HG03469 (cell line): ENCODE results near the gene ABHD3.
"Not testable (repeated sequence)": the region's sequence is repeated elsewhere in the genome, so short reads cannot be mapped to it uniquely, and the experiment has no call there.

Experiments
- ATAC-seq: cut with Tn5 transposase; IDR thresholded peaks from one replicate; pipeline ENCODE4 v1.9.1; 2021; ENCODE audit warnings: mild to moderate bottlenecking, moderate library complexity, moderate number of reproducible peaks; ENCODE audit not compliant: unreplicated experiment

Gene ABHD3

DNA sequence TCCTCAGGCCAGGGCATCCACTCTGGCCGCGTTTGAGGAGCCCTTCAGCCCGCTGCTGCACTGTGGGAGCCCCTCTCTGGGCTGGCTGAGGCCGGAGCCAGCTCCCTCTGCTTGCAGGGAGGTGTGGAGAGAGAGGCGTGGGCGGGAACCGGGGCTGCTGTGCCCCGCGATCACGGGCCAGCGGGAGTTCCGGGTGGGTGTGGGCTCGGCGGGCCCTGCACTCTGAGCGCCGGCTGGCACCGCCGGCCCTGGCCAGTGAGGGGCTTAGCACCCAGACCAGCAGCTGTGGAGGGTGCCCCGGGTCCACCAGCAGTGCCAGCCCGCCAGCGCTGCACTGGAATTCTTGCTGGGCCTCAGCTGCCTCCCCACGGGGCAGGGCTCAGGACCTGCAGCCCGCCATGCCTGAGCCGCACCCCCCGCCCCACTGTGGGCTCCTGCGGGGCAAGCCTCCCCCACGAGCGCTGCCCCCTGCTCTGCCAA is 1.9 kb upstream of the ABHD3 start:
- no peak for ATAC-seq

DNA sequence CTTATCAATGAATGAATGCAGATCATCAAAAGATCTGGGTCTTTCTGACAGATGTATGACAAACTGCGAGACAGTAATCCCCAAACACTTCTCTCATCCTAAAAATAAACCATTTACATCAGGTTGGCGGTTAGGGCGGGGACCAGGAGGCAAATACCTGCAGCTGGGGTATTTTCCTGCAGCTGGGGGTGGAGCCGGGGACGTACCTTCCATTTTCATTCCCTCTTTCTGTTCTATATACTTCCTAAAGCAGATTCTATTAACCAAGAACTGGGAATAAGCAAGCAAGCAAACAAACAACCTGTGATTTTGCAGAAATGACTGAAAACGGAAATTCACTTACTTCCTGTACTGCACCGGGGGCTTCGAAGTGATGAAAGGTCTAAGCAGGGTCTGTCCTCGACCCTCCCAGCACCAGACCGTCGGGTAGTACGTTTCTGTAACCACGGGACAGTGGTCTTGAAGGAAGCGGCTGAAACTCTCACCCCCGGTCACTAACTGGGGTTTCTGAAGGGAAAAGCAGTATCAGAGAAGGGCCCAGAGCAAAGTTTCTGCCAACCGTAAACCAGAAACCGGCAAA is 1.2 kb downstream of the ABHD3 start:
- no peak for ATAC-seq

DNA sequence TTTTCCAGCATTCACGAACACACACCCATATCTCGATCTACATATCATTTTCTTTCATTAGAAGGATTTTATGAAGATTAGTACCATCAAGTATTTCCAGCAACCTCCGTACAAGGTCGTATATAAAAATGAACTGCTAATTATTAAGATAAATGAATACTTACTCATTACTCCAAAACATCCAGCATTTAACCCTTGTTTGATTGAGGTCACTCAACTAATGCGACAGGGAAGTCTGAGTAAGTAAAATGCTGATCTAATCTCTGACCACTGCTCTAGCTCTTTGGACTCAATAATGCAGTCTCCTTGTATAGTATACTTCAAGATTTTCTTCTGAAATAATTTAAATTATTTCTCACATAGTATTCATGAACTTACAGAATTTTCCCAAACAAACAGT is 2.0 kb downstream of the ABHD3 start:
- no peak for ATAC-seq

DNA sequence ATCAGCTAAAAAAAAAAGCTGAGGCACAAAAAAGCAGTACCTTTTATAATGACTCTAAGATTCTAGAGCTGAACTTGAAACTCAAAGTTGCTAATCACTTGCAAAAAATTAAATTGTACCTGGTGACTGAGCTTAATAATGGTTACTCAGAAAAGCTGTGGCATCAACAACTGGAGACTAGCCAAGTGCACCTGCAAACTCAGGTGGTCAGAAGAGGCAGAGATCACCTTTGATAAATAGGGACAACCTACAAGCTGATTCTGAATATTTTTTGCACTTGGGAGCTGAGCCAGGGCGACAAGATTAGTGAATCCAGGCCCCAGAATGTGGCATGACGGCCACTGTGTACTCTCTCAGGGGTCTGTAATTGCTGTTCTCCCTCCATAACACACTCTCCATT is 3.0 kb downstream of the ABHD3 start:
- no peak for ATAC-seq

DNA sequence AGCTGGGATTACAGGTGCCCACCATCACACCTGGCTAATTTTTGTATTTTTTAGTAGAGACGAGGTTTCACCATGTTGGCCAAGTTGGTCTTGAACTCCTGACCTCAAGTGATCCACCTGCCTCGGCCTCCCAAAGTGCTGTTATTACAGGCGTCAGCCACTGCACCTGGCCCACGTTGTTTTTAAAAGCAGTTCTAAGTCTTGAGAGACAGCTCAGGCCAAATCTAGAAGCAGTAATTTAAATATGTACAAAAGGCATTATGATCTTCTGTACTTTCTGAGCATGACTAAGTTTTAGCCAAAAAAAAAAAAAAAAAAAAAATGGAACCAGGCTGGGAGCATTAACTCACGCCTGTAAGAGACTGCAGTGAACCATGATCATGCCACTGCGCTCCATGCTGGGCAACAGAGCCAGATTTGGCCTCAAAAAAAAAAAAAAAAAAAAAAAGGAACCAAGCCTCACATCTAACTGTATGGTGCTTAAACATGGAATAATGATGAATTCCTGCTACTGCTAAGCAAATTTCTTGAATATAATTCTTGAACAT is 4.0 kb downstream of the ABHD3 start:
- no peak for ATAC-seq

DNA sequence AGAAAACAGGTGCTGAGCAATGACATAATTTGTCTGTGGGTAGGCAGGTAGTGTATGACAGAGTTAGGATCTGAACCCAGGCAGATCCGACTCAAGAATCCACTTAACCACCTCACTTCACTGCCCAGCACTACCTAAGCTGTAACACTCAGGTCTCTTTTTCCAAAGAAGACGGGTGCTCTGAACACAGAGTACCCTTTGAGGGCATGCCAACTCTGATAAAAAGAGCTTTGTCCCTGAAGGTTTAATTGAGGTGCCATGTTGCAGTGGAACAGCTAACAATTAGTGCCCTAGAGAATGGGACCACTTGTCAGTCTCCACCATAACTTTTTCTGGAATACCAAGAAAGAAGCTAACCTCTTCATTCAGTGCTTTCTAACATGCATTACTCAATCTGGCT is 11.3 kb downstream of the ABHD3 start:
- no peak for ATAC-seq

DNA sequence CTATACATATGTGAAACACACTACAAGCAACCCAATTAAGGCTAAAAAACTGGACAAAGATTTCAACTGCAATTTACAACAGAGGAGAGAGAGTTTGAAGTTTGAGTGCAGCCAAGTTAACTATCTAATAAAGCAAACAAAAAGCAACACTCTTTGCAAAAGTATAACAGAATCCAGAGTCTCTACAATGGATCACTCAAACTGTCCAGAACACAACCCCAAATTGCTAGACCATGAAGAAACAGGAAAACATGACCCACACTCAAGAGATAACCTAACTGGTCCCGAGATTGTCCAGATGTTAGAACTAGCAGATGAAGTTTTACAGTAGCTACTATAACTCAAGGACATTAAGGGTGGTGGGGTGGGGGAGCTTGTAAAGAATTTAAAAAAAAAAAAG is 14.8 kb downstream of the ABHD3 start:
- no peak for ATAC-seq

DNA sequence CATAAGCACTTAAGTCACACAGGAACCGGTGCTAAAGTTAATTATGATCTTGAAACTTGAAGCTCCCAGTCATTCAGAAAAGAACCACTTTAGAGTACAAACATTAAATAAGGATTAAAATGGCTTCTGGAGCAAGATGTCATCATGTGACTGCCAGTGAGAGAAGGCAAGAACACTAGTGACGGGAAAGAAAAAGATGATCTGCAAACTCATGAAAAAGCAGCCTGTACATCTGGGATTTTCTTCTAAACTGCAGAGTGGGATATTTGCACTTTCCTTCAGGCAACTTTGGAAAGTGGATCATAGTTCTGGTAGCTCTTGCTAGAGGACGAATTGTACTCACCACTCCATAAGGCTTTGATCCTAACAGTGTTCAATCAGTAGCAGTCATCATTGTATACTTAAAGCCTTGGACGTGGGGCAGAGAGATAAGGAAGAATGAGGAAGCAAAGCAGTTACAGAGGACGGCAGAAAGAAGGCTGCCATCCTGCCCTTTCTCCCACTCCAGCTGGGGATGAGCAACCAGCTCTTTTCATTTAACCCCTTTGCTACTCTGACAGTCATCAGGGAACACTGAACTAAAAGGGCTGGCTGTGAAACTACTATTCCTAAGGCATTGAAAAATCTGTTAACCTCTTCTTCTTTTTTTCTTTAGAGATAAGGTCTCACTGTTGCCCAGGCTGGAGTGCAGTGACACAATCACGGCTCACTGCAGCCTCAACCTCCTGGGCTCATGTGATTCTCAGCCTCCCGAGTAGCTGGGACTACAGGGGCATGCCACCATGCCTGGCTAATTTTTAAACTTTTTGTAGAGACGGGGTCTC is 18.1 kb downstream of the ABHD3 start:
- no peak for ATAC-seq

DNA sequence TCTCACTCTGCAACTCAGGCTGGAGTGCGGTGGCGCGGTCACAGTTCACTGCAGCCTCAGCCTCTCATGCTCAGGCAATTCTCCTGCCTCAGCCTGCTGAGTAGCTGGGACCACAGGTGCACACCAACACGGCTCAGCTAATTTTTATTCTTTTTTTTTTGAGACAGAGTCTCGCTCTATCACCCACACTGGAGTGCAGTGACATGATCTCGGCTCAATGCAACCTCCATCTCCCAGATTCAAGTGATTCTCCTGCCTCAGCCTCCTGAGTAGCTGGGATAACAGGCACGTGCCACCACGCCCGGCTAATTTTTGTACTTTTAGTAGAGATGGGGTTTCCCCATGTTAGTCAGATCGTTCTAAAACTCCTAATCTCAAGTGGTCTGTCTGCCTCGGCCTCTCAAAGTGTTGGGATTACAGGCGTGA is 19.0 kb downstream of the ABHD3 start:
- peak; percentile 73 for ATAC-seq

DNA sequence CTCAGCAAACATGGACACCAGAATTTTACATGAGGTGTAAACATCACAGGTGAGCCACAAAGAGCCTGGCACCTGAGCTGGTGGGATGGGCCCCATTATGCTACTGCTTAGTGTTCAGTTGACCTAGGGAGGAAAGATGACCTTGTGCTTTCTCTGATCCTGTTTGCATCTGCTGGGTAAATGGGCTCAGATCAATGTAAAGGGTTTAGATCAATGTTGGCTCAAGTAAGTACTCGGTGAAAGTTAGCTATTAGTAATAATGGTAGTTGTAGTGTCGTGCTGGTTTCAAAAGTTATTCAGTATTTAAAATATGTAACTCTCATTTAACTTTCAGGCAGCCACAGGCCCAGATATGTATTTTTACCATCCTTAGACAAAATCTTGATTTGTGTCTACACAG is 19.8 kb downstream of the ABHD3 start:
- peak; percentile 49 for ATAC-seq

DNA sequence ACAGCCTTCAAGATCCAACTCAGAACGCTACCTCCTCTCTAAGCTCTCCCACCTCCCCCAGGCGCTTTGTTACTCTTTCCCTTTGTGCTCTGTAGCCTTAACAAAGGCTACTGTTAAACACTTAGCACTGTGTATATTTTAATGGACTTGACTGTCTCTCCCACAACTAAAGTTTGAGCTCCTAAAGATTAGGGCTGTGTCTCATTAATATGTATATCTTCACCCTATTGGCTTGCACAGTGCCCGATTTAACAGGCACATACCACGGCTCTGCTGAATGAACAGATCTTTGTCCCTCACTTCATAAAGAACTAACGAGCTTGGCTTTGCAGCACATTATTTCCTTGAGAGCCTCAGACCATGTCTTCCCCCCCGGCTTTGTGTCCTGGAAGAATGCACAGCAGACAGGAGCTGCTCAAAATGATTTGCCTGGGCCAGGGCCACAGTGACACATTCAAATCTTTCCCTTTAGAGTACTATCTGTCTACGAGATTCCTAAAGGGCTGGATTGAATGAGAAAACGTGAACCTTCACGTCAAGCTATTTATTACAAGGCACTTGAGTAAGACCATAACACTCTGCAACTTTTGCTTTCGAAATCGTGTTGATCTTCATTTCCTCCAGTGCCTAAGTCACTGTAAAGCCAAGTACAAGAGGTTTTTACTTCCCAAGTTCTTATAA is 22.1 kb downstream of the ABHD3 start:
- ATAC-seq: peak; percentile 34

DNA sequence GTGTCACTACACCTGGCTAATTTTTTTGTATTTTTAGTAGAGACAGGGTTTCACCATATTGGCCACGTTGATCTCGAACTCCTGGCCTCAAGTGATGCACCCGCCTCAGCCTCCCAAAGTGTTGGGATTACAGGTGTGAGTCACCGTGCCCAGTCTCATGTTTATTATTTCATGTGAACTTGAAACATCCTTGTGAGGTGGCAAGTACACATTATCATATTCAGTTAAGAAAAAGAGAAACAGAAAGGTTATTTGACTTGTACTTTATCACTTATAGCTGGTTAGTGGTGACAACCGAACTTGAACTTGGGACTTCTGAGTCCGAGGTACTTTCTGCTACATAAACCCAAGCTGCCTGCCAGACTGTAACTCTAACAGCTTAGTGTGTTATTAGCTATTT is 24.4 kb downstream of the ABHD3 start:
- no peak for ATAC-seq

DNA sequence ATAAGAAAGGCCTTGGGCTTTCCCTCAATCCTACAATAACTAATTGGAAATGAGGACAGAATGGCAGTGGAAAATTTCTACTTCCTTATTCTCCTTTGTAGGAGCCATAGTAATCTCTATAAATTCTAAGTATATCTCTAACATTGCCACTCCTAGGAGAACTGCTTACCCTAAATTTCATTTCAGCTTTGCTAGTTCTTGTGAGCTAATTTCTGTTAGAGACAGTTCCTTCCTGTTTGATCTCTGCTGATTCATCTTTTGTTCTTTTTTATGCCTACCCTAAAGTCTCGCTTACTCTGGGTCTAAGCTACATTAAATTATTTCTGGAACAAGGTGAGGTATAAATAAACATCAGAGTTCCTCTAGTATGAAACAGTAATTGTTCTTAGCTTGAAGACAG is 25.7 kb downstream of the ABHD3 start:
- no peak for ATAC-seq

DNA sequence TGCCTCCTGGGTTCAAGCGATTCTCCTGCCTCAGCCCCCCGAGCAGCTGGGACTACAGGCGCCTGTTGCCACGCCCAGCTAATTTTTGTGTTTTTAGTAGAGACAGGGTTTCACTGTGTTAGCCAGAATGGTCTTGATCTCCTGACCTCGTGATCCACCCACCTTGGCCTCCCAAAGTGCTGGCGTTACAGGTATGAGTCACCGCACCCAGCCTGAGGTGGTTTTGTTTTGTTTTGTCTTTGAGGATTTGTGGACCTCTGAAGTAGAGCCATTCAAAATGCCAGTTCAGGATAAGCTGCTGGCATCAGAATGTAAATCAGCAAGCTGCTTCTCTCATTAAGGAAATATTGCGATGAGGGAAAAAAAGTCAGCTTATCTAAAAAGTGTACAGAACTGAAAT is 29.2 kb downstream of the ABHD3 start:
- ATAC-seq: not testable (repeated sequence)

DNA sequence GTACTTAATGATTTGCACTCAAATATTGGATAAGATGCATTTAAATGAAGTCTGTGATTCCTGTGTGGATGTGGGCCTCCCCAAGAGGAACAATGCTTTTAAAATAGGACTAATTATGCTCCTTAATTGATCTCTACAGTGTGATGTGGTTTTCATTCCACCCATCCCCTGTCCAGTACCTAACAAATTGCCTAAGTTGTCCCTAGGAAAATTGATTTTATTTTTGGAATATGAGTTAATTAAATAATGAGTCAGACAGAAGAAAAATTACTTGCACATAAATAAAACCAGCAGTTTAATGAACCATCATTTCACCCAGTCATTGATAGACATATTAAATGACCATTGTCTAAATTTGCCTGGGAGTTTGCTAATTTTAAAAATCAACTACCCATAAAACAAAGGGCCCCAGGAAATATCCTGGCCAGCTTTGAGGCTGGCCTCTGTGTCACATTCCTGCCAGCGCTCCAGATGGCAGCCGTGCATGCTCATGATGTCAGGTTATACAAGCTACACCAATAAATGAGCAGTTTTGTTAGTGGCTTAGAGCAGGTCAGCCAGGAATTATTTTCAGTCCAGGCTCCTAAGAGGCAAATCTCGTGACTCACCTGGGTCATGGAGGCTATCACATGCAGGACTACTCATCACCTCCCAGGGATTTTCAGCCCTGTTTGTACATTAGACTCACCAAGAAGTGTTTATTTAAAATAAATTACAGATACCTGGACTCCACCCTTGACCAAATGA is 31.9 kb downstream of the ABHD3 start:
- ATAC-seq: no peak

DNA sequence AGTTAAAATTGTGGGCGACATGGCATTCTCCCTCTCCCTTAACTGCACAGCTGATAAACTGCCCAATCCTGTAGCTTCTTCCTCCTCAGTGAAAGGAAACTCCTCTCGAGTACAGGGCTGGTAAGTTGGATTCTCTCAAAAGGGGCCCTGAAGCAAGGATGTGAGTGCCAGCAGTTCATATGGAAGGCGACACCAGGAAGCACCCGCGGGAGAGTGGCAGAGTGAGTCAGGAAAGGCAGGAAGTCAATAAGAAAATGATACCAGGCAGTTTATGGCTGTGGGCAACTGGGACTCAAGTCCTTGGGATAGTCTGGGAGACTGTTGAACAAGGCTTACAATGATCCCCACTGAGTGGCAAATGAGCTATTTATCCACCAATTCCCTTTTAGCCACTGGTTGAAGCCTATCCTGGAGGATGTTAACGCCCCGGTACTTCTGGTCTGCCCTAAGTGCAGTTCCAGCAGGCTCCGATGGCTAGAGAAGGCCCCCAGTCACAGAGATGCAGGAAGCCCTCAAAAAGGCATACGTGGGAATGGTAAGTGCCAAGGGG is 34.8 kb downstream of the ABHD3 start:
- ATAC-seq: no peak

DNA sequence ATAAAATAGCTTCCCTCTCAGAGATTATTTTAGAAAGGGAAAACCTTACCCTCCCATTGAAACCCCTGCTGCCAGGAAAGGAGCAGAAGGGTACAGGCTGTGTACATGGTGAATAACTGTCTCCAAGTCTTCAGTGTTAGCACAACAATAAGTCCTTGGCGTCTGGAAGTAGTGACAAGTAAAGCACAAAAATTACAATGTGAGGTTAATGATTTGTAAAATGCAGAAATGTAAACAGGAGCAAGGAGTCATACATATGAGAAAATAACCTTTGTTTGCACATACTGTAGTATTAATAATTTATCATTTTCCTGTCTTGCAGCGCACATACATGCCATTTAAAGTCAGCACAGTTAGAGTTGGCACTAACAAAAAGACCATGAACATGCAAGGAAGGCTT is 40.5 kb downstream of the ABHD3 start:
- no peak for ATAC-seq

DNA sequence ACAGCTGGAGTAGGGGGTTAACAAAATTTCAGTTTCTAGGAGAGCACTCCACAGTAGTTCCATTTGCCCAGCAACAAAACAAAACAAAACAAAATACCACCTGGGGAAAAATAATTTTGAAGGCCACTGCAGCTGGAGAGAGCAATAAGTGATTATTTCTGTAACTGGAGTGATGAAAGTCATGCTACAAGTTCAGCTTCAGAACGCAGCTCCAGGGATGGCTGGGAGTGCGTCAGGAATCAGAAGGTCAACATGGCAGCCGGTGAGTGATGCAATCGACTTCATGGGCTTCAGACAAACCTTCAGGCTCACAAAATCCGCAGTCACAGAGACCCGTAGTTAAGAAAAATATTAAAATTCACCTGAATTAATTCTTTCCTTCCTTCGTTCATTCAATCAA is 41.0 kb downstream of the ABHD3 start:
- no peak for ATAC-seq

DNA sequence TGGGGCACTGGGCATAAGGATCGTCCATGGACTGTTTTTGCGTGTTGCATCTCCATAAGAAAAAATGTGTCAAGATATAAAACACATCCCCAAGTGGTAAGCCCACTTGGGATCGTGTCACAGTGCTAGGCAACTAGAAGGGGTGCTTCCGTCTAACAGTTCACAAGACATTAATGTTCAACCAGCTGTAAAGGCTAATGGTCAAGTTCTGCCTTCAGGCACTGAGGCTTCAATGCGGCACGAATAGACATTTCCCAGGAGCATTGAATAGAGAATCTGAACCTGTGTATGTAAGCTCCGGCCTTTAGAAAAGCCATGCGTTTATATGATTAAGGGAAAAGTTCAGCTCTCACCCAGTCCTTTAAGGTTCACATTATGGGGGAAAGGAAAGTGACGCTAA is 42.0 kb downstream of the ABHD3 start:
- ATAC-seq: no peak

DNA sequence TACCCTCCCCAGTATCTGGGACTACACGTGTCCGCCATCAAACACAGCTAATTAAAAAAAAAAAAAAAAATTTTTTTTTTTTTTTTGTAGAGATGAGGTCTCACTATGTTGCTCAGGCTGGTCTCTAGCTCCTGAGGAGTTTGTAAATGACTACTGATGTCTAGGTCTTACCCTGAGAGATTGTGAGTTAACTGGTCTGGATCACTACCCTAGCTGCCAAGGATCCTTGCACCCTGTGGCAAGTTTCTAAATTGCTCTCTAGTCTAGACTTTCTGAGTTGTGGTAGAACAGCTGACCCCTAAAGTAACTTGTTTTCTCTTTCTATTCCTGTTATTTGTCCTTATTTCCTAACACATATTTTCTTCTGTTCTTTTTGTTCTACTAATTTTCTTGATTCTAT is 44.5 kb downstream of the ABHD3 start:
- ATAC-seq: peak; percentile 61

DNA sequence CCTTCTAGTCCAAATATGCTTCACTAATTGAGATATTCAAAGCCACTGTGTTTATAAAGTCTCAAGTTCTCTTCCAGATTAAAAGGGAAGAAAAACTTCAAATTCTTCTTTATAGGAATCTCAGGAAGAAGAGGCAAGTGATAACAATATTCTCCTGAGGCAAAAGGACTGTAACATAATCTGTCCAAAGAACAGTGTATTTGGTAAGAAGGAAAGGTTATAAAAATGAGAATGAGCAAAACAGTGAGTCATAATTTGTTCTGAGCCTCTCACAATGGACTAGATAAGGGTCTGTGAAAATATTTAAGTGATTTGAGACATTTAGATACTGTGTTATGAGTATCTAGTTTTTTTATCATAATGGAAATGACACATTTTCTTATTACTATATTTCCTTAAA is 48.2 kb downstream of the ABHD3 start:
- ATAC-seq: no peak
